ENCODE data around the gene DNAH2.

GRCh38 chr17:7763919-7764318 lies 46.4 kb downstream of the DNAH2 start:
- TF ChIP-seq CTCF (IDR thresholded peaks at IDR 0.05) (no peak), POLR2A (IDR thresholded peaks at IDR 0.05) (no peak)

All from testis (tissue), 2 donors.